Colonic mucosa (tissue), 4 donors: Measurements from ENCODE around the gene ALPG. TPM values are rescaled to one million over a fixed set of nuclear protein-coding genes. Genes with fewer than 3 reads are reported as not detected.
"Not testable (repeated sequence)": the region's sequence is repeated elsewhere in the genome, so short reads cannot be mapped to it uniquely, and the experiment has no call there.

ENCODE experiments used
- DNase-seq: peaks from one replicate; pipeline ENCODE4 v3.0.0-alpha.2; 2020
- H3K27ac ChIP-seq: fragments of 200-600 bp; one replicate; pipeline ENCODE4 v1.8.0; 2021
- H3K27me3 ChIP-seq: fragments of 200-600 bp; one replicate; pipeline ENCODE4 v1.8.0; 2021
- H3K36me3 ChIP-seq: fragments of 200-600 bp; one replicate; pipeline ENCODE4 v1.8.0; 2021
- H3K4me1 ChIP-seq: fragments of 200-600 bp; one replicate; pipeline ENCODE4 v1.8.0; 2021; ENCODE audit warnings: mild to moderate bottlenecking
- H3K4me3 ChIP-seq: fragments of 200-600 bp; one replicate; pipeline ENCODE4 v1.8.0; 2021
- H3K9ac ChIP-seq, 2 donors: one replicate each; pipeline ENCODE4 v1.7.0; 2013; ENCODE audit warnings: control low read depth in 2 of 2, low read depth in 2 of 2, low read length in 2 of 2
- H3K9me3 ChIP-seq: fragments of 200-600 bp; one replicate; pipeline ENCODE4 v1.8.0; 2021
- intact Hi-C: fragments of 100-400 bp; cut with DNase I; formaldehyde crosslinking; loops from one replicate; pipeline ENCODE4 v1.14.1; 2022
- total RNA-seq, 2 donors: library from RNA; stranded (reverse); fragmentation: NEBNext Ultra II Directional in 1 of 2; extraction: Animal tissue kit (Norgen Biotek cat#: 25700) in 1 of 2; gene quantifications; one replicate each; pipeline ENCODE4 v1.2.1, GENCODE V29; 2021
- TF ChIP-seq, protein P1 (sequence below): fragments of 200-600 bp; IDR thresholded peaks from one replicate; pipeline ENCODE4 v1.8.0; 2022; ENCODE audit warnings: antibody characterized with exemption, mild to moderate bottlenecking
- donor health status: healthy.
- donor health status: DM: no; HTN: no; CAD: no.
- donor health status: DM: no; HTN: no; CAD: no.

Gene ALPG
- total RNA-seq, 2 donors from 2014 or later = 1.7 to 3.3 TPM

DNA sequence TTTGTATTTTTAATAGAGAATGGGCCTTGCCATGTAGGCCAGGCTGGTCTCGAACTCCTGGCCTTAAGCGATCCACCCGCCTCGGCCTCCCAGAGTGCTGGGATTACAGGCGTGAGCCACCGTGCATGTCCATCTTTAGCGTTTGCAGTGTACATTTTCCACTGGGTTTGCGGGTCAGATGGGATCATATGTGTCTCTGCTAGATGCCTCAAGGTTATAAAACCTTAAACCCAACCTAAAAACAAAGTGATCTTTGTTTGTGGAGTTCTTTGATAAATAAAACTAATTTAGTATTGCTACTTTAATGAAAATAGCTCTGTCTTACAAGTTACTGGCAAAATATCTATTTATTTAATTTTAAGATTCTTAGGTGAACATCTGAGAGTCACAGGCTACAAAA is 13.1 kb upstream of the ALPG start:
- H3K4me3 ChIP-seq = no peak overlapping the region
- intact Hi-C loops = no loop called here
- H3K27me3 ChIP-seq = peaks cover 5% of the 10 kb centered on the region
- no peaks in the 10 kb centered on the region for H3K9me3 ChIP-seq
- DNase-seq = no peak
- TF ChIP-seq, protein P1, sequence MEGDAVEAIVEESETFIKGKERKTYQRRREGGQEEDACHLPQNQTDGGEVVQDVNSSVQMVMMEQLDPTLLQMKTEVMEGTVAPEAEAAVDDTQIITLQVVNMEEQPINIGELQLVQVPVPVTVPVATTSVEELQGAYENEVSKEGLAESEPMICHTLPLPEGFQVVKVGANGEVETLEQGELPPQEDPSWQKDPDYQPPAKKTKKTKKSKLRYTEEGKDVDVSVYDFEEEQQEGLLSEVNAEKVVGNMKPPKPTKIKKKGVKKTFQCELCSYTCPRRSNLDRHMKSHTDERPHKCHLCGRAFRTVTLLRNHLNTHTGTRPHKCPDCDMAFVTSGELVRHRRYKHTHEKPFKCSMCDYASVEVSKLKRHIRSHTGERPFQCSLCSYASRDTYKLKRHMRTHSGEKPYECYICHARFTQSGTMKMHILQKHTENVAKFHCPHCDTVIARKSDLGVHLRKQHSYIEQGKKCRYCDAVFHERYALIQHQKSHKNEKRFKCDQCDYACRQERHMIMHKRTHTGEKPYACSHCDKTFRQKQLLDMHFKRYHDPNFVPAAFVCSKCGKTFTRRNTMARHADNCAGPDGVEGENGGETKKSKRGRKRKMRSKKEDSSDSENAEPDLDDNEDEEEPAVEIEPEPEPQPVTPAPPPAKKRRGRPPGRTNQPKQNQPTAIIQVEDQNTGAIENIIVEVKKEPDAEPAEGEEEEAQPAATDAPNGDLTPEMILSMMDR = no peak
- no peak overlapping the region for H3K9ac ChIP-seq
- no peak overlapping the region for H3K27ac ChIP-seq
- no peaks in the 10 kb centered on the region for H3K36me3 ChIP-seq
- H3K4me1 ChIP-seq = no peaks in the 10 kb centered on the region

DNA sequence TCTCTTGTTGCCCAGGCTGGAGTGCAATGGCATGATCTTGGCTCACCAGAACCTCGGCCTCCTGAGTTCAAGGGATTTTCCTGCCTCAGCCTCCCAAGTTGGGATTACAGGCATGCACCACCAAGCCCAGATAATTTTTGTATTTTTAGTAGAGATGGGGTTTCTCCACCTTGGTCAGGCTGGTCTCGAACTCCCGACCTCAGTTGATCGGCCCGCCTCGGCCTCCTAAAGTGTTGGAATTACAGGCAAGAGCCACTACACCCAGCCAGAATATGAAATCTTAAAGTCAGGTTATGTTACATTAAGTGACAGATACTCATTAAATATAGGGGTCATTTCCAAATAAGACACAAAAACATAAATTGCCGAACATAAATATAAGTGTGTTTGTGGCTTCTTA is 12.2 kb upstream of the ALPG start:
- H3K9ac ChIP-seq, intact Hi-C loops, DNase-seq, H3K9me3 ChIP-seq, H3K27ac ChIP-seq, H3K27me3 ChIP-seq, H3K4me1 ChIP-seq, H3K4me3 ChIP-seq, H3K36me3 ChIP-seq: not testable (repeated sequence)

DNA sequence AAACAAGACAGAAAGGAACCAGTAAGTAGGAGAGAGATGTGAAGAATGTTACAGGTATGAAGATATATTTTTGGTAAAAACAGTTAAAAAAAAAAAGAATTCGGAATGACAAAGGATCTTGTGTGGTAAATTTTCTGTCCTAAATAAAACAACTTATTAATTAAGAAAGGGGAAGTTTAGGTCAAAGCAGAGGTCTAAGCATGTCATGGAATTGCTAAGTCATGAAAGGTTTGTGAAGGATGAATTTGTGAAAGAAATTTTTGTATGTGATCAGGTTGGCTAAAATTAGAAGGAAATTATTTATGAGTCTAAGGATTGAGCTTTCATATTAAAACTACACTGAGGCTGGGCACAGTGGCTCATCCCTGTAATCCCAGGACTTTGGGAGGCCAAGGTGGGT is 11.1 kb upstream of the ALPG start:
- H3K36me3 ChIP-seq = no peaks in the 10 kb centered on the region
- H3K27me3 ChIP-seq = no peaks in the 10 kb centered on the region
- DNase-seq = no peak
- H3K9ac ChIP-seq = no peak overlapping the region
- H3K4me3 ChIP-seq = no peak overlapping the region
- intact Hi-C loops = no loop called here
- no peak overlapping the region for H3K27ac ChIP-seq
- H3K9me3 ChIP-seq = no peaks in the 10 kb centered on the region
- H3K4me1 ChIP-seq = no peaks in the 10 kb centered on the region
- TF ChIP-seq, protein P1 = no peak

DNA sequence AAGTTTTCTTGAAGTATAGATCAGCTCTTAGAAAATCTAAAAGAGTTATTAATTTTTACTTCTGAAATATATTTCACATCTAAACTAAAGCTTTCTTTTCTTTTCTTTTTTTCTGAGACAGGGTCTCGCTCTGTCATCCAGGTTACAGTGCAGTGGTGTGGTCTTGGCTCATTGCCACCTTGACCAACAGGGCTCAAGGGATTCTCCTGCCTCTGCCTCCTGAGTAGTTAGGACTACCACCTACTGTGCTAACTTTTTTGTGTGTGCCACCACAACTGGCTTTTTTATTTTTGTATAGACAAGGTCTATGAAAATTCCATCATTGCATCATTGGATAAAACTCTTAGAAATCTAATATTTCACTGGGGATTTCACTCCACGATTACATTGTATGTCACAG is 10.0 kb upstream of the ALPG start:
- Histone ChIP-seq H3K9me3 (no peaks in the 10 kb centered on the region), H3K27ac (no peak overlapping the region), H3K9ac (no peak overlapping the region), H3K27me3 (no peaks in the 10 kb centered on the region), H3K36me3 (no peaks in the 10 kb centered on the region), H3K4me1 (no peaks in the 10 kb centered on the region), H3K4me3 (no peak overlapping the region)
- TF ChIP-seq, protein P1 = no peak
- intact Hi-C loops = no loop called here
- no peak for DNase-seq

DNA sequence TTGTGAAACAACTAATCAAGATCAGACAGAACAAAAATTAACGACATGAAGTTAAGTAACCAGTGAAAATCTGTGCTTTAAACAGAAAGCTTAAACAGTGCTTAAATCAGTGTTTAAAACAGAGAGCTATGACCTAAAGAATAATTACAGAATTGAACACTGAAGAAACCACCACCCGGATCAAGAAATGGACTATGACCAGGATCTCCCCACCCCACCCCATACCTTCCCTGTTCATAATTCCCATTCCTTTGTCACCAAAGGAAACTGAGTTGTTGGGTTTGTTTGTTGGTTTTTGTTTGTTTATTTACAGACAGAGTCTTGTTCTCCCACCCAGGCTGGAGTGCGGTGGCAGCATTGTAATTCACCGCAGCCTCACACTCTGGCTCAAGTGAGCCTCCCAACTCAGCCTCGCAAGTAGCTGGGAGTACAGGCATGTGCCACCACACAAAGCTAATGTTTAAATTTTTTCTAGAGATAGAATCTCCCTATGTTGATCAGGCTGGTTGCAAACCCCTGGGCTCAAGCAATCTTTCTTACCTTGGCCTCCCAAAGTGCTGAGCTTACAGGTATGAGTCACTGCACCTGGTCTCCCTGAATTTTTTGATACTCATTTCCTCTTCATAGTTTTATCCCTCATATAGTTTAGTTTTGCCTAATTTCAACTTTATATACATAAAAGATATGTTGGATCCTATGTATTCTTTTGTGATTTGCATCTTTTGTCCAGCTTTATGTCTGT is 8.2 kb upstream of the ALPG start:
- no peak overlapping the region for H3K4me3 ChIP-seq
- intact Hi-C loops = no loop called here
- DNase-seq = peak; percentile 58
- H3K9ac ChIP-seq = no peak overlapping the region
- H3K27ac ChIP-seq = peak overlapping the region; percentile 50
- H3K9me3 ChIP-seq = no peaks in the 10 kb centered on the region
- TF ChIP-seq, protein P1 = no peak
- no peaks in the 10 kb centered on the region for H3K27me3 ChIP-seq
- no peaks in the 10 kb centered on the region for H3K4me1 ChIP-seq
- no peaks in the 10 kb centered on the region for H3K36me3 ChIP-seq

DNA sequence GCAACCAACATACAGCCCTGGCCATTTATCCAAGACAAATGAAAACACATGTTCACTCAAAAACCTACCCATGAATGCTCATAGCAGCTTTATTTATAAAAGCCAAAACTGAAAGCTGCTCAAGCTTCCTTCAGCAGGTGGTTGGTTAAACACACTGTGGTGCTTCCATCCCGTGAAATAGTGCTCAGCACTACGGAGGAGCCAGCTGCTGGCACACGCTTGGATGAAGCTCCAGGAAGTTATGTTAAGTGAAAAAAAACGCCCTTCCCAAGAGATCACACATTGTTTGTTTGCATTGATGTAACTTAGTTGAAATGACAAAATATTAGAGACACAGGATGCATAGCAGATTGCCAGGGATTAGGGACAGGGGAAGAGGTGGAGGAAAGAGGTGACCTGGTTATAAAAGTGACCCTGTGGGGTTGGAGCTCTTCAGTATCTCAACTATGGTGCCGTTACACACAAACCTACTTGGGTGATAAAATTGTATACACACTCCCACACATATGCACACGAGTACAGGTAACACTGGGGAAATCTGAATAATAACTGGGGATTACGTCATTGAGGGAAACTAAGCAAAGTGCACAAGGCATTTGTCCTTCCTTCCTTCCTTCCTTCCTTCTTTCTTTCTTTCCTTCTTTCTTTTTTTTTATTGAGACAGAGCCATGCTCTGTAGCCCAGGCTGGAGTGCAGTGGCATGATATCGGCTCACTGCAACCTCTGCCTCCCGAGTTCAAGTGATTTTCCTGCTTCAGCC is 6.2 kb upstream of the ALPG start:
- Histone ChIP-seq H3K9ac (no peak overlapping the region), H3K9me3 (no peaks in the 10 kb centered on the region), H3K4me3 (no peak overlapping the region), H3K27ac (peak overlapping the region; percentile 33), H3K36me3 (no peaks in the 10 kb centered on the region), H3K27me3 (no peaks in the 10 kb centered on the region), H3K4me1 (no peaks in the 10 kb centered on the region)
- TF ChIP-seq, protein P1 = no peak
- DNase-seq = no peak
- intact Hi-C loops = no loop called here
